H7 (cell line): Measurements from ENCODE around the gene TRPT1. TPM values are rescaled to one million over a fixed set of nuclear protein-coding genes. Genes with fewer than 3 reads are reported as not detected.
A peak's percentile ranks its signal among the peaks of the same experiment; 100 is the strongest.

Source experiments
- DNase-seq: peaks from one replicate; pipeline ENCODE4 v3.0.0; 2012
- H3K27me3 ChIP-seq: 2 replicates; pipeline ENCODE4 v1.6.0; 2011; ENCODE audit warnings: mild to moderate bottlenecking, low read length; ENCODE audit not compliant: control insufficient read depth, insufficient read depth
- H3K36me3 ChIP-seq: replicated peaks from 2 replicates; pipeline ENCODE4 v1.5.1; 2011; ENCODE audit warnings: low read length; ENCODE audit not compliant: control insufficient read depth, insufficient read depth
- H3K4me3 ChIP-seq: 2 replicates; pipeline ENCODE4 v1.5.1; 2011; ENCODE audit warnings: low read depth, mild to moderate bottlenecking, control low read depth, low read length, moderate library complexity; ENCODE audit not compliant: insufficient read depth
- total RNA-seq: library from RNA; depleted of rRNA; stranded (reverse); fragments of >200 nt; shearing (Covaris generic); gene quantifications from 2 replicates; pipeline ENCODE4 v1.2.3, GENCODE V29; 2014

Gene TRPT1
- total RNA-seq, 1 experiment from 2014 or later = 75.6 TPM

DNA sequence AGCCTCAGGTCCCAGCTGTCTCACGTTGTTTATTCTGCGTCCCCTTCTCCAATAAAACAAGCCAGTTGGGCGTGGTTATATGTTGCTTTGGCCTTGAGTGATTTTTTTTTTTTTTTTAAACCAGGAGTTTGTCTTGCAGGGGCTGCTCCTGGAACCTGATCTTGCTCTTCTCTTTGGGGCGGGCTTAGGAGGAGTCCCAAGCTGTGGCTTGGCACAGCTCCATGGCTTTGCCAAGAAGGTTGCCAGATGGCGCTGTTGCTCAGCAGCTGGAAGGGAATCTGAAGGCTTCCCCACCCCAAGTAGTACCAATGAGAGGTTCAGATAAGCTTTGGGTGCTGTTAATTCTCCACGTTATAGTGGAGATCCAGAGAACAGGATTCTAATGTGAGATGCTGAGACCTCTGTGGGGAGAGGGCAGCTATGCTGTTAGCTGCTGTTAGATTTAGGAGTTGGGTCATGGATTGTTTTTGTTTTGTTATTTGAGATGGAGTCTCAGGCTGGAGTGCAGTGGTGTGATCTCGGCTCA is 21.5 kb downstream of the TRPT1 start:
- Histone ChIP-seq H3K4me3 (no peak overlapping the region), H3K27me3 (no peaks in the 10 kb centered on the region), H3K36me3 (peaks cover 38% of the 10 kb centered on the region)
- DNase-seq = peak; percentile 96

DNA sequence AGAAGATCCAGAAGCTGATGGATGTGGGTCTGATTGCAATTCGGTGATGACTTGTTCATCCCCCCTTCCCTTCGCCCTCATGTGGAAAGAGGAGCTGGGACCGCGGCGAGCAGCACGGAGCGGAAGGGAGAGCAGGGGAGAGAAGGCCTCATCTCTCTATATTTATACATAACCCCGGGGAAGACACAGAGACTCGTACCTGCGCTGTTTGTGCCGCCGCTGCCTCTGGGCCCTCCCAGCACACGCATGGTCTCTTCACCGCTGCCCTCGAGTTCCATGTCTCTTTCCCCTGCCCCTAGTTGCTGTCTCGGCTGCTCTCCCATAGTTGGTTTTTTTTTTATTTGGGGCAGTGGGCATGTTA is 21.9 kb downstream of the TRPT1 start:
- peak; percentile 50 for DNase-seq
- no peak overlapping the region for H3K4me3 ChIP-seq
- H3K27me3 ChIP-seq = no peaks in the 10 kb centered on the region
- H3K36me3 ChIP-seq = peaks cover 38% of the 10 kb centered on the region

DNA sequence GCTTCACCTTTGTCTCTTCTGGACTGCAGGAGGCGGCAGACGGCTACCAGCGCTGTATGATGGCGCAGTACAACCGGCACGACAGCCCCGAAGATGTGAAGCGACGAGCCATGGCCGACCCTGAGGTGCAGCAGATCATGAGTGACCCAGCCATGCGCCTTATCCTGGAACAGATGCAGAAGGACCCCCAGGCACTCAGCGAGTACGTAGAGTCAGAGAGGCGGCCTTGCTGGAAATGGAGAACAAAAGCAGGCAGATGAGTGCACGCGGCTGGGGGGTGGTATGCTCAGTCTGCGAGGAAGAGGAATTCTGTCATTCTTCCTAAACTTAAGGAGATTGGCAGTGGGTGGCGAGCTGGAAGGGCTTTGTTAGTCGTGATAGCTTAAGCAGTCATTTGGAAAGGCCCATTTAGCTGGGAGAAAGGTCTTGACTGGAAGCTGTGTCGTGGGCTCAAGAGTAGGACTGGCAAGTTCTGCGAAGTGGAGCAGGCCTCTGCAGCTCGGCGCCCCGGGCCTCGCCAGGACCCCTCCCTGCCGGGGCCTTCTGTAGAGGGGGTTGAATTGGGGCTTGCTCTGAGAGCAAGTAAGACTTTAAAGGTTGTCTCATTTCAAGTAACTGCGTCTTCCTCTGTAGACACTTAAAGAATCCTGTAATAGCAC is 22.4 kb downstream of the TRPT1 start:
- peaks cover 38% of the 10 kb centered on the region for H3K36me3 ChIP-seq
- H3K4me3 ChIP-seq = no peak overlapping the region
- no peaks in the 10 kb centered on the region for H3K27me3 ChIP-seq
- no peak for DNase-seq

DNA sequence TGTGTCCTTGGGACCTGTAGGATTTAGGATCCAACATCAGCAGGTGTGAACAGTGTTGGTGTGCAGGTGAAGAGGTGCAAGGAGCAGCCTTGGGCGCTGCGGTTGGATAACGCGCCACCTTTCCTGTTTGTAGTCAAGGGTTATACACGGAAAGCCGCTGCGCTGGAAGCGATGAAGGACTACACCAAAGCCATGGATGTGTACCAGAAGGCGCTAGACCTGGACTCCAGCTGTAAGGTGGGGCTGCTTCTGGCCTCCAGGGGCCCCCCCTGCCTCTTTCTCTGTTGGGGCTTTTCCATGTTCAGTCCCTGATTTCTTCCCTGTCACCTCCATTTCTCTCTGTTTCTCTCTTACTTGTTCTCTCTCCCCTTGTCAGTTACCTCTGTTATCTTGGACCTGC is 23.0 kb downstream of the TRPT1 start:
- Histone ChIP-seq H3K36me3 (peaks cover 42% of the 10 kb centered on the region), H3K27me3 (no peaks in the 10 kb centered on the region), H3K4me3 (no peak overlapping the region)
- no peak for DNase-seq

DNA sequence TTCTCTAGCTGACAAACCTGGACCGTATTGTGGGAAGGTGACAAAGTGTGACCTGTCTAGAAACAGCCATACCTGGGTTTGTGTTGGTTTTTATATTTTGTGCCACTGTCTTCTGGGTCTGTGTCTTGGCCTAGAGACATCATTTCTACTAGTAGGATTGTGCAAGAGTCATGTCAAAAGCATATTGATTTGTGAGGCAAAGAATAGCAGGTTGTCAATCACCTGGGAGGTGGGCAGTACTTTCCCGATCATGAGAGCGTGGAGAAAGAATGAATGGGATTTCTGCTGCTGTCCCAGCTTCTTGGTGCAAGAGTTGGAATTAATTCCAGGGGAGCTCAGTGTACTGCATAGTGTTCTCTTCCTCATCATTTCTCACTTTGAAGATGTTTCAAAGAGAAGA is 24.4 kb downstream of the TRPT1 start:
- no peak for DNase-seq
- peaks cover 55% of the 10 kb centered on the region for H3K36me3 ChIP-seq
- H3K27me3 ChIP-seq = no peaks in the 10 kb centered on the region
- H3K4me3 ChIP-seq = no peak overlapping the region

DNA sequence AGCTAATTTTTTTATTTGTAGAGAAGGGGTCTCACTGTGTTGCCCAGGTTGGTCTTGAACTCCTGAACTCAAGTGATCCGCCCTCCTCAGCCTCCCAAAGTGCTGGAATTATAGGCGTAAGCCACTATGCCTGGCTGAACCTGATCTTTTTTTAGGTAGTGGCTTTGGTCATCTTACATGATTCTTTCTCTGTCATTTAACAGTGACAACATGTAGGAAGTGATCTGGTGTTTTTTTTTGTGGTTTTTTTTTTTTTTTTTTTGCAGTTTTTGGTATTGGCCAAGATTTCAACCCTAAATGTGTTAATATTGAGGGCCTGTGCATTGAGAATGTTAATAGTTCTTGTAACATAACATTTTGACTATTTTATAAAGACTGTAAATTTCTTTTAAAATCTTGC is 27.5 kb downstream of the TRPT1 start:
- no peak for DNase-seq
- Histone ChIP-seq H3K27me3 (no peaks in the 10 kb centered on the region), H3K36me3 (peaks cover 70% of the 10 kb centered on the region), H3K4me3 (no peak overlapping the region)

DNA sequence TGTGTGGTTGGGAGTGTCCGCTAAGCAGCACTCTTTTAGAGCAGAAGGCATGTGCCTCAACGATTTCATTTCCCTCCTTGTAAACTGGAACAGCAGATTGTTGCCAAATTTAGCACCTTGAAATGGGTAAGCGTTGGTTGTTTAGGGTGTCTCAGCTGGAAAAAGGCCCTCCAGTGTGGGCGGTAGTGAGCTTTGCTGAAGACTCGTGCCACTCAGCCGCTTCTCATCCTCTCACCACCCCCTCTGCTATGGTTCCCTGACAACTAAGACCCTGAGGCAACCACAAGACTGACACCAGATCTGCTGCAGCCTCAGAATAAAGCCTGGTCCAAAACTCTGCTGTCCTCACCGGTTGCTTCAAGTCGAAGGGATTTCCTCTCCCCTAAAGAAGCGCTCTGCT is 29.4 kb downstream of the TRPT1 start:
- no peak for DNase-seq
- Histone ChIP-seq H3K36me3 (peaks cover 65% of the 10 kb centered on the region), H3K4me3 (no peak overlapping the region), H3K27me3 (no peaks in the 10 kb centered on the region)

DNA sequence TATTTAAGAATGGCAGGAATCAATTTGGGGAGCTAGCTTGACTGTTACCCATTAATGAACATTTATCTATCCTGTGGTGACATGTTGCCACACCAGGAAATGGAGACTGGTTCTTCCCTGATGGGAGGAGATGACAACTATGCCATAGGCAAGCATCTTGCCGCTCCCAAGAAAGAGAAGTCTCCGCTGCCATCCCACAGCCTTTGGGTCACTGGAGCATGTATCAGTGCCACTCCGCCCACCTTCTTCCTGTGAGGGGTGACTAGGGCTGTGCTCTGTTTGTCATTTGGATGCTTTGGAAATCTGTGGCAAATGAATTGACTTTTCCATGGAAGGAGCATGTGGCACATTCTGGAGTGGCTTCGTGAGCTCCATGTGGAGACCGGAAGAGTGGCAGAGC is 33.6 kb downstream of the TRPT1 start:
- H3K36me3 ChIP-seq = peaks cover 45% of the 10 kb centered on the region
- no peak for DNase-seq
- H3K4me3 ChIP-seq = no peak overlapping the region
- H3K27me3 ChIP-seq = no peaks in the 10 kb centered on the region

DNA sequence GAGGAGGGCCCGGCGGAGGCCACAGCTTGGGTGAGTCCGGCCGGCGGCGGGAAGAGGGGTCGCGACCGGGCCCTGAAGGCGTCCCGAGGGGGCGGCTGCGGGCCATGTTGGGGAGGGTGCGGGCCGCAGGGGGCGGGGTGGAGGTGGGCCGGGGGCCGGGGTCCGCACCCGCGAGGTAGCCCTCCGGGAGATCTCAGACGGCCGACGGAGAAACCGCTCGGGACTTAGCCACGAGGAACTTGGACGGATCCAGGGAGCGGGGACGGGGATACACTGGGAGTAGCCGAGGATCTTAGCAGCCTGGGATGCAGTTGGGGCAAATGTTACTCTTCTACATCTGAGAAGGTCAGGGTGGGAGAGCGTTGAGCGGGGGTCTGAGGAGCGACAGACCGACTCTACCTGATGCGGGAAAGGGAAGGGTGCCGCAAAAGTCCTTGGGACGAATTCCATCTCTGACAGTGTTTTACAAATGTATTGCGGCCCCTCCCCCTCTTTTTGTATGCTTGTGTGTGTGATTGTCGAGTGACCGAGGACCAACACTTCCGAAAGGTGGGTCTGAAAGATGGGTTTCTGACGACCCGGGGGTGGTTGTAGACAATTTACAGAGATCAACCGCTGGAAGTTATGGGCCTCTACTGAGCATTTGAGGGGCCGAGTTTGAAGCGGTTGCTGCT is 39.4 kb downstream of the TRPT1 start:
- DNase-seq = no peak
- Histone ChIP-seq H3K36me3 (peaks cover 2% of the 10 kb centered on the region), H3K4me3 (no peak overlapping the region), H3K27me3 (no peaks in the 10 kb centered on the region)

DNA sequence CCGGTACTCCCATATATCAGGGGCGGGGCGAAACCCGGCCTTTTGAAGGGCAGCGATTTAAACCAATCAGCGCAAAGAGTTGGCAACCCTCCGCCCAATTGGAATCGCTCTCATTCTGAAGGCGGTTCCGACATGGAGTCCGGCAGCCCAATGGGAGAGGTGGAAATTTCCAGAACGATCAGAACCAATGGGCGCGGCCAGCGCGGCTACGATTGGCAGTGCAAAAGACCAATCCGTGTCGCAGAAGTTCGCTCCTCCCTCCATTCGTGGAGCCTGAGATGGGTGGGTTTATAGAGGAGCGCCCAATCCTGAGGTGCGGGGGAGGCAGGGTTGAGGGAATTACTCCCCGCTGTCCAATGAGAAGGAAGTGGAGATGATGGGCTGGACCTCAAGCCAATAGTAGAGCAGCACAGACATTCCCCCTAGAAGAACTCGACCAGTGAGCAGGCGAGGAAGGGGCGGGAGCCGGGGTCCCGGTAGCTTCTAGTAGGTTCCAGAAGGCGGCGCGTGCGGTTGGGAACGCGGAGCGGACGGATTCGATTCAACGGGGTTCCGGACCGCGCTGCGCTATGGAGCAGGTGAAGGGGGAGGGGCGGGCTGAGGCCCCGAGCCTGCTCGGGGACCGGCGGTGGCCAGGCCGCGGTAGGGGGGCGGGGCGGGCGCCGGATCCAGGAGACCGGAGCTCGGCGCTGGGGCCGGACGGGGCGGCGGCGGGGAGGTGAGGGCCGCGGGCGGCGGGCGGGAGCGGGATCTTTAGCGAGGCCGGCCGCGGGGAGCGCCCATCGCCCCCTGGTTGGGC is 40.1 kb downstream of the TRPT1 start, which contains the start of gene STIP1:
STIP1 (plus strand) TSS at position 479 of the 799 bp plus-strand sequence; CDS start at position 570, 91 bp downstream.
- DNase-seq = peak; percentile 100
- peaks cover 2% of the 10 kb centered on the region for H3K36me3 ChIP-seq
- H3K27me3 ChIP-seq = no peaks in the 10 kb centered on the region
- peak within 1 kb of the TSS; percentile 82 for H3K4me3 ChIP-seq

DNA sequence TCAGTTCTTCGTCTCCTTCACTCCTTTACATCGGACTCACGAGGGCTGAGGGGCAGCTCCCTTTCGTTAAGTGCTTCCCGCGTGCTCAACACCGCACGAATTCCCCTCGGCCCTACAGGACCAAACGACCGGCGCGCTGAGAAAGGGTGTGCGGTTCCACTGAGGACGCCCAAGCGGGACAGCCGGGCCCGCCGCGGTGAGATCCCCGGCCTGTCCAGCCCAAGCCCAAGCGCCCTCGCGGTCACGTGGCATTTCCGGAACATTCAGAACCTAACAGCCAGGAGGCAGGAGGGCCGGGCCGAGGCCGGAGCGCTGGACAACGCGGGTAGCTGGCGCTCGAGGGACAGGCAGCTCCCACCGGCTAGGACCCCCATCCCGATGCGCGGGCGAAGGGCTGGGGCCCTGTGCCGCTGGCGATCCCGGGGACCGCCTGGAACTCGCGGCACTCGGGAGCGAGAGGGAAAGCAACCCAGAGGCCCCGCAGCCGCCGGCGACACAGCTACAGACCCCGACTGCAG is 40.8 kb downstream of the TRPT1 start:
- DNase-seq = no peak
- Histone ChIP-seq H3K4me3 (peak overlapping the region; percentile 82), H3K36me3 (peaks cover 2% of the 10 kb centered on the region), H3K27me3 (no peaks in the 10 kb centered on the region)

DNA sequence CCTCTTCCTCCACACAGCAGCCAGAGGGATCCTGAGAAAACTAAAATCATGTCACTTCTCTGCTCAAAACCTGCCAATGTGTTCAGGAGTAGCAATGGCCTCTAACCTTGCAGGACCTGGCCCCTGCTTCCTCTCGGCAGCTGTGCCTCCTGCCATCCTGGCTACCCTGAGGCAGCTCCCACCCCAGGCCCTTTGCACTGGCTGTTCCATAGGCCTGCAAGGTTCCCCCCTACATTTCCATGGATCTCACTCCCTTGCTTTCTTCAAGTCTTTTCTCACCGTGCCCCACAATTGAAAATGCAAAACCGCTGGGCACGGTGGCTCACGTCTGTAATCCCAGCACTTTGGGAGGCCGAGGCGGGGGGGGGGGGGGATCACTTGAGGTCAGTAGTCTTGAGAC is 42.1 kb downstream of the TRPT1 start:
- no peaks in the 10 kb centered on the region for H3K27me3 ChIP-seq
- no peak for DNase-seq
- H3K36me3 ChIP-seq = peaks cover 4% of the 10 kb centered on the region
- no peak overlapping the region for H3K4me3 ChIP-seq

DNA sequence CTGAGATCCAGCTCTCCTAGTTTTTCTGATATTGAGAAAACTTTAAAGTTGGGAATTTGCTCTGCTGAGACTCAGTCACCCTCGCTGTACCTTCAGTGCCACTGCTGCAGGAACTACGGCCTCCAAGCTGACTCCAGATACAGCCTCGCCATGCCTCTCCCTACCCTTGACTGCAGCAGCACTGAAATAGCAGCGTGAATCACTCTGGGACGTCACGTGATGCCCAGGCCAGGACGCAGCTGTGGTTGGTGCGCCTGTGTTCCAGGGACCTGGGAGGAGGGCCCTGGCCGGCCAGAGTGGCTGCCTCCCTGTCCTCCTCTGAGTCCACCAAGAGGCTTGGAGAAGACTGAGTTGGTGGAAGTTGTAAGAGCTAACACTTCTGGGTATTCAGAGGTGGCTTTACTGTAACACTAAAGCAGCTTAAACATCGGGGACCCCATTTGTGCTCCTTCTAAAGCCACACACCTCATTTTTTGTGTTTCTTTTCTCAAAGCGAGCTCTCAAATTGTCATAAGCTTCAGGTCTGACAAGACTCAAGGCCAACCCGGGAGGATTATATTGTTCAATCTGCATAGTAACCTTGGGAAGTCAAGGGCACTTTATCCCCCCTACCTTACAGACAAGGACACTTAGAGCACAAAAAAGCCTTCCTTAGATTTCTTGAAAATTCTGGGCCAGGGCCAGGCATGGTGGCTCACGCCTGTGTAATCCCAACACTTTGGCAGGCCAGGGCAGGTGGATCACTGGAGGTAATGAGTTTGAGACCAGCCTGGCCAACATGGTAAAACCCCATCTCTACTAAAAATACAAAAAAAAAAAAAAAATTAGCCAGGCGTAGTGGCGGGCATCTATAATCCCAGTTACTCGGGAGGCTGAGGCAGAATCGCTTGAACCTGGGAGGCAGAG is 44.2 kb downstream of the TRPT1 start:
- H3K36me3 ChIP-seq = 0 out of 2 replicates have a peak, but pooled peaks cover 2% of the 10 kb centered on the region
- no peak overlapping the region for H3K4me3 ChIP-seq
- H3K27me3 ChIP-seq = no peaks in the 10 kb centered on the region
- peak; percentile 85 for DNase-seq

DNA sequence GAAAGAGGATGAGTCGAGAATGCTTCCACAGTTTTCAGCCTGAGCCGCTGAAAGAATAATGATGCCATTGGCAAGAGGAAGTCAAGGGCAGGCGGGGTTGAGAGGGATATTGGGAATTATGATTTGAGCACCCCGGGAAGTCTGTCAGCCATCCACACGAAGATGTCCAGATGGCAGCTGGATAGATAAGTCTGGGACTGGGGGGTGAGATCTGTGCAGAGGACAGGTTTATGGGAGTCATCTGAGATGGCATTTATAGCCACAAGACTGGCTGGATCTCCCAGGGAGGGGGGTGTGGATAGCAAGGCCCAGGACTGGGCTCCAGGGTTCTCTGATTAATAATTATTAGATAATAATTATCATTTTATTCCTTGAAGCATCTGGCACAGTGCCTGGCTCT is 45.1 kb downstream of the TRPT1 start:
- Histone ChIP-seq H3K4me3 (no peak overlapping the region), H3K27me3 (no peaks in the 10 kb centered on the region), H3K36me3 (0 out of 2 replicates have a peak, but pooled peaks cover 2% of the 10 kb centered on the region)
- DNase-seq = no peak
